Smooth muscle cell (in vitro differentiated cells): Measurements from ENCODE around the gene GABBR2. TPM values are rescaled to one million over a fixed set of nuclear protein-coding genes. Genes with fewer than 3 reads are reported as not detected.

ENCODE experiments used
- DNase-seq: peaks from one replicate; lab custom pipeline; 2025; ENCODE audit not compliant: unreplicated experiment; lab: John Stamatoyannopoulos, UW
- H2AFZ ChIP-seq: fragments of 200-600 bp; sonication (generic); 2 replicates; pipeline ENCODE4 v1.6.0; 2016; ENCODE audit warnings: antibody characterized with exemption, low read depth, mild to moderate bottlenecking
- H3F3A ChIP-seq: fragments of 200-600 bp; sonication (generic); 2 replicates; pipeline ENCODE4 v1.6.0; 2017; ENCODE audit warnings: antibody characterized with exemption, low read depth
- H3K27ac ChIP-seq: fragments of 200-600 bp; sonication (generic); 2 replicates; pipeline ENCODE4 v1.5.1; 2016; ENCODE audit warnings: low read depth, mild to moderate bottlenecking
- H3K27me3 ChIP-seq: fragments of 200-600 bp; sonication (generic); 2 replicates; pipeline ENCODE4 v1.6.1; 2016; ENCODE audit warnings: low read depth, mild to moderate bottlenecking
- H3K36me3 ChIP-seq: fragments of 200-600 bp; sonication (generic); 2 replicates; pipeline ENCODE4 v1.5.1; 2016; ENCODE audit warnings: low read depth
- H3K4me1 ChIP-seq: fragments of 200-600 bp; sonication (generic); 2 replicates; pipeline ENCODE4 v1.5.1; 2016; ENCODE audit warnings: low read depth
- H3K4me2 ChIP-seq: fragments of 200-600 bp; sonication (generic); 2 replicates; pipeline ENCODE4 v1.6.0; 2016; ENCODE audit warnings: mild to moderate bottlenecking
- H3K4me3 ChIP-seq: fragments of 200-600 bp; sonication (generic); 2 replicates; pipeline ENCODE4 v1.5.1; 2016; ENCODE audit warnings: mild to moderate bottlenecking
- H3K79me2 ChIP-seq: fragments of 200-600 bp; sonication (generic); 2 replicates; pipeline ENCODE4 v1.6.0; 2016; ENCODE audit warnings: low read depth, mild to moderate bottlenecking
- H3K9ac ChIP-seq: fragments of 200-600 bp; sonication (generic); 2 replicates; pipeline ENCODE4 v1.6.0; 2016; ENCODE audit warnings: low read depth
- H3K9me3 ChIP-seq: fragments of 200-600 bp; sonication (generic); replicated peaks from 2 replicates; pipeline ENCODE4 v1.5.1; 2016; ENCODE audit warnings: low read depth
- H4K20me1 ChIP-seq: fragments of 200-600 bp; sonication (generic); 2 replicates; pipeline ENCODE4 v1.6.0; 2016; ENCODE audit warnings: low read depth
- WGBS: methylation state at CpG from one replicate; pipeline ENCODE4 v1.1.7; 2016; ENCODE audit warnings: low lambda C conversion rate; 5-methylcytosine and 5-hydroxymethylcytosine counted together
- polyA plus RNA-seq: library from polyadenylated mRNA; unstranded; fragments of >200 nt; fragmentation: Nextera tagmentation; extraction: Ambion mirVana; gene quantifications from 2 replicates; pipeline ENCODE4 v1.2.1, GENCODE V29; 2016
- total RNA-seq: library from RNA; depleted of rRNA; stranded (reverse); fragments of >200 nt; gene quantifications from 2 replicates; pipeline ENCODE4 v1.2.3, GENCODE V29; 2014
- TF ChIP-seq, protein P1 (sequence below): fragments of 200-600 bp; sonication (generic); IDR thresholded peaks from 2 replicates; pipeline ENCODE4 v1.5.1; 2017; ENCODE audit warnings: borderline replicate concordance, mild to moderate bottlenecking, antibody characterized with exemption; ENCODE audit not compliant: insufficient read depth, poor library complexity, severe bottlenecking

GABBR2 gene
- total and polyA plus RNA-seq, 2 experiments from 2014 or later = 0.25 TPM; not detected in 1

DNA sequence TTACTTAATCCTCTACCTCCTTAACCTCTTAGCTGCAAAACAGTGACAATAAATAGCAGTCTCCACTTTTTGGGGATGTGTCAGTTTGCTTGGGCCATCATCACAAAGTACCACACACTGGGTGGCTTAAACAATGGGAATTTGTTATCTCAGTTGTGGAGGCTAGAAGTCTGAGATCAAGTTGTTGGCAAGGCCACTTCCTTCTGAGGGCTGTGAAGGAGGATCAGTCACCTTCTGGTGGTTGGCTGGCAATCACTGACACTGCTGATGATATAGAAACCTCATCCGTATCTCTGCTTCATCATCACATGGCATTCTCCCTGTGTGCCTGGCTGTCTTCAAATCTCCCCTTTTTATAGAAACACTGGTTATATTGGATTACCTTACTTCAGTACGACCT, 266.2 kb downstream of the GABBR2 start:
- Histone ChIP-seq H3K4me2 (no peak overlapping the region), H3K36me3 (no peaks in the 10 kb centered on the region), H3K4me3 (no peak overlapping the region), H4K20me1 (no peaks in the 10 kb centered on the region), H3K27ac (no peak overlapping the region), H3F3A (no peaks in the 10 kb centered on the region), H3K4me1 (peaks cover 6% of the 10 kb centered on the region), H3K9ac (no peak overlapping the region), H3K9me3 (no peaks in the 10 kb centered on the region), H3K79me2 (no peaks in the 10 kb centered on the region), H3K27me3 (peaks cover 20% of the 10 kb centered on the region), H2AFZ (no peak overlapping the region)
- WGBS = 65% methylated on average over 2 of the region's 2 CpGs
- no peak for DNase-seq
- TF ChIP-seq, protein P1, sequence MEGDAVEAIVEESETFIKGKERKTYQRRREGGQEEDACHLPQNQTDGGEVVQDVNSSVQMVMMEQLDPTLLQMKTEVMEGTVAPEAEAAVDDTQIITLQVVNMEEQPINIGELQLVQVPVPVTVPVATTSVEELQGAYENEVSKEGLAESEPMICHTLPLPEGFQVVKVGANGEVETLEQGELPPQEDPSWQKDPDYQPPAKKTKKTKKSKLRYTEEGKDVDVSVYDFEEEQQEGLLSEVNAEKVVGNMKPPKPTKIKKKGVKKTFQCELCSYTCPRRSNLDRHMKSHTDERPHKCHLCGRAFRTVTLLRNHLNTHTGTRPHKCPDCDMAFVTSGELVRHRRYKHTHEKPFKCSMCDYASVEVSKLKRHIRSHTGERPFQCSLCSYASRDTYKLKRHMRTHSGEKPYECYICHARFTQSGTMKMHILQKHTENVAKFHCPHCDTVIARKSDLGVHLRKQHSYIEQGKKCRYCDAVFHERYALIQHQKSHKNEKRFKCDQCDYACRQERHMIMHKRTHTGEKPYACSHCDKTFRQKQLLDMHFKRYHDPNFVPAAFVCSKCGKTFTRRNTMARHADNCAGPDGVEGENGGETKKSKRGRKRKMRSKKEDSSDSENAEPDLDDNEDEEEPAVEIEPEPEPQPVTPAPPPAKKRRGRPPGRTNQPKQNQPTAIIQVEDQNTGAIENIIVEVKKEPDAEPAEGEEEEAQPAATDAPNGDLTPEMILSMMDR = no peak

GRCh38 chr9:98442114-98442513, 266.6 kb downstream of the GABBR2 start:
- H3K4me2 ChIP-seq = no peak overlapping the region
- no peaks in the 10 kb centered on the region for H3K36me3 ChIP-seq
- H2AFZ ChIP-seq = no peak overlapping the region
- no peaks in the 10 kb centered on the region for H3K79me2 ChIP-seq
- no peak overlapping the region for H3K9ac ChIP-seq
- H3K4me3 ChIP-seq = no peak overlapping the region
- H3K9me3 ChIP-seq = no peaks in the 10 kb centered on the region
- peaks cover 20% of the 10 kb centered on the region for H3K27me3 ChIP-seq
- no peak overlapping the region for H3K27ac ChIP-seq
- no peak for DNase-seq
- H3F3A ChIP-seq = no peaks in the 10 kb centered on the region
- peaks cover 6% of the 10 kb centered on the region for H3K4me1 ChIP-seq
- TF ChIP-seq, protein P1 = no peak
- 80% methylated on average over 3 of the region's 3 CpGs for WGBS
- H4K20me1 ChIP-seq = no peaks in the 10 kb centered on the region

- Histone ChIP-seq H3K9me3 (no peaks in the 10 kb centered on the region), H3K79me2 (no peaks in the 10 kb centered on the region), H3K4me3 (no peak overlapping the region), H4K20me1 (no peaks in the 10 kb centered on the region), H3K9ac (no peak overlapping the region), H3K4me2 (no peak overlapping the region), H3K27ac (no peak overlapping the region), H3F3A (no peaks in the 10 kb centered on the region), H3K4me1 (peaks cover 6% of the 10 kb centered on the region), H3K27me3 (peaks cover 4% of the 10 kb centered on the region), H3K36me3 (no peaks in the 10 kb centered on the region), H2AFZ (no peak overlapping the region)
- WGBS = 69% methylated on average over 3 of the region's 3 CpGs
- TF ChIP-seq, protein P1 = no peak
- DNase-seq = no peak
Observed at GRCh38 chr9:98438666-98439065, 270.1 kb downstream of the GABBR2 start.

DNA sequence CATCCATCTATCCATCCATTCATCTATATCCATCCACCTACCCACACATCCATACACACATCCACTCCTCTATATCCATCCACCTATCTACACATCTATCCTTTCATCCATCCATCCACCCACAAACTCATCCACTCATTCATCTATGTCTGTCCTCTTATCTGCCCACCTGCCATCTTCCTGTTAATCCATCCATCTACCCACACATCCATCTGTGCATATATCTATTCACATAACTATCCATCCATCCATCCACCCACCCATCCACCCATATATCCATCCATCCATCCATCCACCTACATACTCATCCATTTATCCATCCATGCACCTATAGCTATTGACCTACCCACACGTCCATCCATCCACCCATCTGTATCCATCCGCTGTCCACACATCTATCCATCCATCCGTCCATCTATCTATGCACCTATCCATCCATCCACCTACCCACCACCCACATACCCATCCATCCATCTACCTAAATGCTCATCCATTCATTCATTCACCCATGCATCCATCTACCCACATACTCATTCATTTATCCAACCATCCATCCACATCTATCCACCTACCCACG, 271.2 kb downstream of the GABBR2 start:
- Histone ChIP-seq H3K4me2 (no peak overlapping the region), H3K9ac (no peak overlapping the region), H3K9me3 (no peaks in the 10 kb centered on the region), H2AFZ (no peak overlapping the region), H3K79me2 (no peaks in the 10 kb centered on the region), H3K4me1 (peaks cover 3% of the 10 kb centered on the region), H3K27me3 (no peaks in the 10 kb centered on the region), H4K20me1 (no peaks in the 10 kb centered on the region), H3F3A (no peaks in the 10 kb centered on the region), H3K27ac (no peak overlapping the region), H3K4me3 (no peak overlapping the region), H3K36me3 (no peaks in the 10 kb centered on the region)
- TF ChIP-seq, protein P1 = no peak
- WGBS = 86% methylated on average over 4 of the region's 4 CpGs
- no peak for DNase-seq
